Measurements from ENCODE around the gene RNF212.

RNF212 gene

DNA sequence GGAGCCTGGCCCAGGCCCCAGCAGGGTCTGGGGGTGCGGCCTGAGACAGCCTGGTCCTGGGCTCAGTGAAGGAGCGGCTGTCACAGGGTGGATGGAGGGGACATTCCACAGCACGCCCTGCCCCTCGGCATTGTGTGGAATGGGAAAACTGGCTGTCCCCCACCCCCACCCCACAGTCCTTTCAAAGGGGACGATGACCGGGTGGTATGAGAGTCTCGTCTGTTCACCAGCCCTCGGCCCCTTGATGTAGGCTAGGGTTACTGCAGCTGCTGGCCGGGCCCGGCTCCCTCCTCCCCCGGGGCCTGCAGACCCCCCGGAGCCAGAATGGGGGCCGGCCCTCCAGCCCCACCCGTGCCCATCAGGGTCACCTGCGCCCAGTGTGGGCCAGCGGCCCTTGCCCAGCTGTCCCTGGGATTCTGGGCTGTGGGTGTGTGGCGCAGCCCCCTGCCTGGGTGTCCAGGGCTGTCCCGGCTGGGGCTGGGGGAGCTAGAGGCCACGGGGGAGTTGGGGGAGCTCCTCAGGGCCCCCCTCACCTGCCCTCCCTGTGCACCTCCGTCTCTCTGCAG, 90.2 kb downstream of the RNF212 start:
- H3K9me3 ChIP-seq (ENCODE audit: insufficient read depth, low read depth, low read length), result no peaks in the 10 kb centered on the region
- H3K79me2 ChIP-seq (ENCODE audit: insufficient read depth, low read length), result no peaks in the 10 kb centered on the region
- no peaks in the 10 kb centered on the region for H3K4me1 ChIP-seq (ENCODE audit: insufficient read depth, low read length, poor library complexity, severe bottlenecking)
- H2AFZ ChIP-seq (ENCODE audit: low read length), result no peak overlapping the region
- TF ChIP-seq, protein P1, sequence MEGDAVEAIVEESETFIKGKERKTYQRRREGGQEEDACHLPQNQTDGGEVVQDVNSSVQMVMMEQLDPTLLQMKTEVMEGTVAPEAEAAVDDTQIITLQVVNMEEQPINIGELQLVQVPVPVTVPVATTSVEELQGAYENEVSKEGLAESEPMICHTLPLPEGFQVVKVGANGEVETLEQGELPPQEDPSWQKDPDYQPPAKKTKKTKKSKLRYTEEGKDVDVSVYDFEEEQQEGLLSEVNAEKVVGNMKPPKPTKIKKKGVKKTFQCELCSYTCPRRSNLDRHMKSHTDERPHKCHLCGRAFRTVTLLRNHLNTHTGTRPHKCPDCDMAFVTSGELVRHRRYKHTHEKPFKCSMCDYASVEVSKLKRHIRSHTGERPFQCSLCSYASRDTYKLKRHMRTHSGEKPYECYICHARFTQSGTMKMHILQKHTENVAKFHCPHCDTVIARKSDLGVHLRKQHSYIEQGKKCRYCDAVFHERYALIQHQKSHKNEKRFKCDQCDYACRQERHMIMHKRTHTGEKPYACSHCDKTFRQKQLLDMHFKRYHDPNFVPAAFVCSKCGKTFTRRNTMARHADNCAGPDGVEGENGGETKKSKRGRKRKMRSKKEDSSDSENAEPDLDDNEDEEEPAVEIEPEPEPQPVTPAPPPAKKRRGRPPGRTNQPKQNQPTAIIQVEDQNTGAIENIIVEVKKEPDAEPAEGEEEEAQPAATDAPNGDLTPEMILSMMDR (conservative IDR thresholded peaks at IDR 0.05; ENCODE audit: low read length), result no peak
- TF ChIP-seq EZH2phosphoT487 (IDR thresholded peaks at IDR 0.05; ENCODE audit: borderline replicate concordance), result no peak
- peaks cover 6% of the 10 kb centered on the region for H4K20me1 ChIP-seq (ENCODE audit: insufficient read depth, low read length, poor library complexity, severe bottlenecking)
- H3K36me3 ChIP-seq (ENCODE audit: insufficient read depth, low read length), result peaks cover 17% of the 10 kb centered on the region; the same call in 1 of the 2 replicates
- H3K27me3 ChIP-seq (ENCODE audit: insufficient read depth, low read length, poor library complexity, severe bottlenecking), result no peaks in the 10 kb centered on the region
- H3K9me2 ChIP-seq (replicated peaks; ENCODE audit: low read depth, low read length), result no peaks in the 10 kb centered on the region
- no peak overlapping the region for H3K9ac ChIP-seq (ENCODE audit: low read depth, low read length, poor library complexity, severe bottlenecking)
- H3K4me2 ChIP-seq (ENCODE audit: low read depth, low read length, poor library complexity, severe bottlenecking), result no peak overlapping the region
- no peak overlapping the region for H3K4me3 ChIP-seq (ENCODE audit: low read length, poor library complexity, severe bottlenecking)
- H3F3A ChIP-seq (ENCODE audit: low read depth), result no peaks in the 10 kb centered on the region

DNA sequence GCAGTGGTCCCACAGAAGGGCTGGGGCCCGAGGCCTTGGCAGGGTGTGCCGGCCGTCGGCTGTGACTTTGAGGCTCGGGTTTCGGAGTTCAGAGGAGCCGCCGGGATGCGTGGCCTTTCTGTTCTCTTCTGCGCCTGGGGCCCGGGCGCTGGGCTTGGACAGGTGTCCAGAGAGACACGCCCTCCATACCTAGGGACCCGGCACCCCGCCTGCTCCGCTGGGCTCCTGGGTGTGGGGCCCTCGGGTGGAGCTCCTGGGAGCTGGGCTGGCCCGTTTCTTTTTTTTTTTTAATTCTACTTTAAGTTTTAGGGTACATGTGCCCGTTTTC, 90.7 kb downstream of the RNF212 start:
- Histone ChIP-seq H4K20me1 (ENCODE audit: insufficient read depth, low read length, poor library complexity, severe bottlenecking) (peaks cover 7% of the 10 kb centered on the region), H2AFZ (ENCODE audit: low read length) (no peak overlapping the region), H3F3A (ENCODE audit: low read depth) (no peaks in the 10 kb centered on the region), H3K9me2 (replicated peaks; ENCODE audit: low read depth, low read length) (no peaks in the 10 kb centered on the region), H3K4me2 (ENCODE audit: low read depth, low read length, poor library complexity, severe bottlenecking) (no peak overlapping the region), H3K36me3 (ENCODE audit: insufficient read depth, low read length) (peaks cover 17% of the 10 kb centered on the region; the same call in 1 of the 2 replicates), H3K27me3 (ENCODE audit: insufficient read depth, low read length, poor library complexity, severe bottlenecking) (no peaks in the 10 kb centered on the region), H3K9me3 (ENCODE audit: insufficient read depth, low read depth, low read length) (no peaks in the 10 kb centered on the region), H3K4me3 (ENCODE audit: low read length, poor library complexity, severe bottlenecking) (no peak overlapping the region), H3K9ac (ENCODE audit: low read depth, low read length, poor library complexity, severe bottlenecking) (no peak overlapping the region), H3K79me2 (ENCODE audit: insufficient read depth, low read length) (no peaks in the 10 kb centered on the region), H3K4me1 (ENCODE audit: insufficient read depth, low read length, poor library complexity, severe bottlenecking) (no peaks in the 10 kb centered on the region)
- no peak for TF ChIP-seq EZH2phosphoT487 (IDR thresholded peaks at IDR 0.05; ENCODE audit: borderline replicate concordance)
- TF ChIP-seq, protein P1 (conservative IDR thresholded peaks at IDR 0.05; ENCODE audit: low read length), result no peak

DNA sequence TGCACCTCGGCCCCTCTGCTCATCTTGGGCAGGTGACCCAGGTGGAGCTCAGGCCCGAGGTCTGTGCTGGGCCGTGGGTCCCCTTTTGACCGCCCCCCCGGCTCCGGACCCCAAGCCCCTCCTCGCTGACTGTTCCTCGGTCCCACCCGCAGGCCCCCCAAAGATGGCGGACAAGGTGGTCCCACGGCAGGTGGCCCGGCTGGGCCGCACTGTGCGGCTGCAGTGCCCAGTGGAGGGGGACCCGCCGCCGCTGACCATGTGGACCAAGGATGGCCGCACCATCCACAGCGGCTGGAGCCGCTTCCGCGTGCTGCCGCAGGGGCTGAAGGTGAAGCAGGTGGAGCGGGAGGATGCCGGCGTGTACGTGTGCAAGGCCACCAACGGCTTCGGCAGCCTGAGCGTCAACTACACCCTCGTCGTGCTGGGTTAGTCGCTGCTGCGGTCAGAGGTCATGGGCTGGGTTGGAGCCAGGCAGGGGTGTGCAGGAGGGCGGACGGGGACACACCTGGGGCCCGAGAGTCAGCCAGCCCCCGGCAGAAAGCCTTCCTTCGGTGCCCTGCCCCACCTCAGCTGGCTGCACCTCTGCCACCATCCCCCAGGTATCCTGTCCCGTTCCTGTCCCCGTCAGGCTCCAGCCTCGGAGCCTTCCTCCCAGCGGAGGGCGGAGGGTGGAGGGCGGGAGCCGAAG, 91.2 kb downstream of the RNF212 start:
- H3K36me3 ChIP-seq (ENCODE audit: insufficient read depth, low read length), result peaks cover 17% of the 10 kb centered on the region; the same call in 1 of the 2 replicates
- H3K4me1 ChIP-seq (ENCODE audit: insufficient read depth, low read length, poor library complexity, severe bottlenecking), result no peaks in the 10 kb centered on the region
- H3K9me3 ChIP-seq (ENCODE audit: insufficient read depth, low read depth, low read length), result no peaks in the 10 kb centered on the region
- H3F3A ChIP-seq (ENCODE audit: low read depth), result no peaks in the 10 kb centered on the region
- no peak overlapping the region for H3K4me2 ChIP-seq (ENCODE audit: low read depth, low read length, poor library complexity, severe bottlenecking)
- H3K9me2 ChIP-seq (replicated peaks; ENCODE audit: low read depth, low read length), result no peaks in the 10 kb centered on the region
- no peak overlapping the region for H3K4me3 ChIP-seq (ENCODE audit: low read length, poor library complexity, severe bottlenecking)
- no peak for TF ChIP-seq EZH2phosphoT487 (IDR thresholded peaks at IDR 0.05; ENCODE audit: borderline replicate concordance)
- TF ChIP-seq, protein P1 (conservative IDR thresholded peaks at IDR 0.05; ENCODE audit: low read length), result no peak
- H2AFZ ChIP-seq (ENCODE audit: low read length), result no peak overlapping the region
- no peaks in the 10 kb centered on the region for H3K27me3 ChIP-seq (ENCODE audit: insufficient read depth, low read length, poor library complexity, severe bottlenecking)
- H3K79me2 ChIP-seq (ENCODE audit: insufficient read depth, low read length), result no peaks in the 10 kb centered on the region
- peaks cover 8% of the 10 kb centered on the region for H4K20me1 ChIP-seq (ENCODE audit: insufficient read depth, low read length, poor library complexity, severe bottlenecking)
- no peak overlapping the region for H3K9ac ChIP-seq (ENCODE audit: low read depth, low read length, poor library complexity, severe bottlenecking)
